Endothelial cell of umbilical vein (primary cell): ENCODE measurements around the gene GGN.

Source experiments
- MAX ChIP-seq: IDR thresholded peaks from 2 replicates; pipeline ENCODE4 v1.6.1; 2011; ENCODE audit not compliant: insufficient read depth, insufficient read length
- MYC ChIP-seq: IDR thresholded peaks from one replicate; pipeline ENCODE4 v1.6.1; 2011; ENCODE audit warnings: mild to moderate bottlenecking, low read depth, low read length
- POLR2A ChIP-seq: IDR thresholded peaks from 2 replicates; pipeline ENCODE4 v1.6.1; 2012; ENCODE audit warnings: low read depth, mild to moderate bottlenecking, control low read depth, low read length
- POLR2AphosphoS5 ChIP-seq: IDR thresholded peaks from 2 replicates; pipeline ENCODE4 v1.6.1; 2012; ENCODE audit warnings: low read depth, mild to moderate bottlenecking, control low read depth, low read length, moderate library complexity; ENCODE audit not compliant: insufficient read depth
- TF ChIP-seq, protein P1 (sequence below), 2 donors: IDR thresholded peaks; 1 replicate in 1 of 2; 2 replicates in 1 of 2; pipeline ENCODE4 v1.5.1; 2011; ENCODE audit warnings: low read length in 2 of 2, mild to moderate bottlenecking in 2 of 2, moderate library complexity in 2 of 2, control low read depth in 1 of 2, inconsistent platforms in 1 of 2, low read depth in 1 of 2; ENCODE audit not compliant: insufficient read depth in 1 of 2; ENCODE audit errors: extremely low read depth in 1 of 2

GRCh38 chr19:38375748-38376147, 12.1 kb downstream of the GGN start:
- TF ChIP-seq POLR2A (no peak), MYC (no peak), POLR2AphosphoS5 (no peak), MAX (no peak)
- TF ChIP-seq, protein P1, sequence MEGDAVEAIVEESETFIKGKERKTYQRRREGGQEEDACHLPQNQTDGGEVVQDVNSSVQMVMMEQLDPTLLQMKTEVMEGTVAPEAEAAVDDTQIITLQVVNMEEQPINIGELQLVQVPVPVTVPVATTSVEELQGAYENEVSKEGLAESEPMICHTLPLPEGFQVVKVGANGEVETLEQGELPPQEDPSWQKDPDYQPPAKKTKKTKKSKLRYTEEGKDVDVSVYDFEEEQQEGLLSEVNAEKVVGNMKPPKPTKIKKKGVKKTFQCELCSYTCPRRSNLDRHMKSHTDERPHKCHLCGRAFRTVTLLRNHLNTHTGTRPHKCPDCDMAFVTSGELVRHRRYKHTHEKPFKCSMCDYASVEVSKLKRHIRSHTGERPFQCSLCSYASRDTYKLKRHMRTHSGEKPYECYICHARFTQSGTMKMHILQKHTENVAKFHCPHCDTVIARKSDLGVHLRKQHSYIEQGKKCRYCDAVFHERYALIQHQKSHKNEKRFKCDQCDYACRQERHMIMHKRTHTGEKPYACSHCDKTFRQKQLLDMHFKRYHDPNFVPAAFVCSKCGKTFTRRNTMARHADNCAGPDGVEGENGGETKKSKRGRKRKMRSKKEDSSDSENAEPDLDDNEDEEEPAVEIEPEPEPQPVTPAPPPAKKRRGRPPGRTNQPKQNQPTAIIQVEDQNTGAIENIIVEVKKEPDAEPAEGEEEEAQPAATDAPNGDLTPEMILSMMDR (IDR thresholded peaks at IDR 0.05; ENCODE audit: extremely low read depth in 1 of 2, insufficient read depth in 1 of 2, low read depth in 1 of 2, low read length in 2 of 2): no peak
